HG03439 (cell line): ENCODE results near the gene BCL2L13.
"Not testable (repeated sequence)": the region's sequence is repeated elsewhere in the genome, so short reads cannot be mapped to it uniquely, and the experiment has no call there.

Experiments used
- ATAC-seq: cut with Tn5 transposase; IDR thresholded peaks from one replicate; pipeline ENCODE4 v1.9.1; 2021; ENCODE audit warnings: mild to moderate bottlenecking, moderate library complexity; ENCODE audit not compliant: unreplicated experiment

The BCL2L13 gene

GRCh38 chr22:17753401-17753989 lies 114.9 kb downstream of the BCL2L13 start:
- ATAC-seq = no peak

GRCh38 chr22:17754233-17754925 lies 115.8 kb downstream of the BCL2L13 start:
- no peak for ATAC-seq

- ATAC-seq = no peak
Observed at GRCh38 chr22:17761138-17761488, 122.6 kb downstream of the BCL2L13 start.

- ATAC-seq = not testable (repeated sequence)
Observed at GRCh38 chr22:17763442-17763841, 124.9 kb downstream of the BCL2L13 start.

- ATAC-seq = no peak
Observed at GRCh38 chr22:17764036-17764435, 125.5 kb downstream of the BCL2L13 start.

GRCh38 chr22:17764852-17765251 lies 126.3 kb downstream of the BCL2L13 start:
- not testable (repeated sequence) for ATAC-seq

- peak; percentile 75 for ATAC-seq
Observed at GRCh38 chr22:17767233-17768065, 128.9 kb downstream of the BCL2L13 start.

GRCh38 chr22:17769013-17769715 lies 130.6 kb downstream of the BCL2L13 start:
- no peak for ATAC-seq

- no peak for ATAC-seq
Observed at GRCh38 chr22:17769716-17770082, 131.1 kb downstream of the BCL2L13 start.

GRCh38 chr22:17770180-17771077 lies 131.9 kb downstream of the BCL2L13 start:
- no peak for ATAC-seq

GRCh38 chr22:17772249-17772957 lies 133.8 kb downstream of the BCL2L13 start:
- no peak for ATAC-seq

GRCh38 chr22:17772958-17773605 lies 134.5 kb downstream of the BCL2L13 start:
- ATAC-seq = no peak

GRCh38 chr22:17773606-17774205 lies 135.1 kb downstream of the BCL2L13 start:
- ATAC-seq = peak; percentile 31

- ATAC-seq = peak; percentile 15
Observed at GRCh38 chr22:17774206-17774925, 135.8 kb downstream of the BCL2L13 start, which contains the start of gene BID. BID (minus strand) TSS chr22:17774469; CDS start chr22:17750116, 24,353 bp downstream.

- ATAC-seq = no peak
Observed at GRCh38 chr22:17774926-17775685, 136.5 kb downstream of the BCL2L13 start.

- ATAC-seq = no peak
Observed at GRCh38 chr22:17775781-17776465, 137.4 kb downstream of the BCL2L13 start.
